ENCODE results near the gene THADA.
"Not testable (repeated sequence)": the region's sequence is repeated elsewhere in the genome, so short reads cannot be mapped to it uniquely, and the experiment has no call there.

THADA gene

GRCh38 chr2:43595603-43596412 is at the start of gene THADA:
THADA (minus strand) TSS chr2:43596038; CDS start chr2:43592392, 3,646 bp downstream.
- peak; percentile 91 for DNase-seq (ENCODE audit: low read depth)

GRCh38 chr2:43643680-43644079 is 47.8 kb upstream of the THADA start:
- no peak for DNase-seq (ENCODE audit: low read depth)

- no peak for DNase-seq (ENCODE audit: low read depth)
Observed at GRCh38 chr2:43642363-43642762, 46.5 kb upstream of the THADA start.

GRCh38 chr2:43637030-43637803 is 41.4 kb upstream of the THADA start, which contains the start of gene PLEKHH2:
PLEKHH2 (plus strand) TSS chr2:43637260; CDS start chr2:43644674, 7,414 bp downstream.
- DNase-seq (ENCODE audit: low read depth) = peak; percentile 61

GRCh38 chr2:43636621-43637020 is 40.8 kb upstream of the THADA start:
- DNase-seq (ENCODE audit: low read depth) = no peak

- DNase-seq (ENCODE audit: low read depth) = not testable (repeated sequence)
Observed at GRCh38 chr2:43636153-43636552, 40.3 kb upstream of the THADA start.

- DNase-seq (ENCODE audit: low read depth) = no peak
Observed at GRCh38 chr2:43634604-43635306, 38.9 kb upstream of the THADA start.

- DNase-seq (ENCODE audit: low read depth) = no peak
Observed at GRCh38 chr2:43631618-43632317, 35.9 kb upstream of the THADA start.

- DNase-seq (ENCODE audit: low read depth) = no peak
Observed at GRCh38 chr2:43622931-43623451, 27.2 kb upstream of the THADA start.

- DNase-seq (ENCODE audit: low read depth) = no peak
Observed at GRCh38 chr2:43619511-43619910, 23.7 kb upstream of the THADA start.

GRCh38 chr2:43616967-43617680 is 21.3 kb upstream of the THADA start:
- DNase-seq (ENCODE audit: low read depth) = no peak

GRCh38 chr2:43612944-43613343 is 17.1 kb upstream of the THADA start:
- no peak for DNase-seq (ENCODE audit: low read depth)

GRCh38 chr2:43611987-43612894 is 16.4 kb upstream of the THADA start:
- DNase-seq (ENCODE audit: low read depth) = peak; percentile 30

GRCh38 chr2:43610361-43610760 is 14.5 kb upstream of the THADA start:
- no peak for DNase-seq (ENCODE audit: low read depth)

- DNase-seq (ENCODE audit: low read depth) = no peak
Observed at GRCh38 chr2:43609290-43609918, 13.6 kb upstream of the THADA start.

GRCh38 chr2:43605851-43606250 is 10.0 kb upstream of the THADA start:
- no peak for DNase-seq (ENCODE audit: low read depth)

GRCh38 chr2:43605079-43605655 is 9.3 kb upstream of the THADA start:
- no peak for DNase-seq (ENCODE audit: low read depth)

- no peak for DNase-seq (ENCODE audit: low read depth)
Observed at GRCh38 chr2:43604674-43605073, 8.8 kb upstream of the THADA start.

- DNase-seq (ENCODE audit: low read depth) = not testable (repeated sequence)
Observed at GRCh38 chr2:43600596-43600995, 4.8 kb upstream of the THADA start.

All from T-helper 22 cell (primary cell).